ENCODE measurements around the gene DOCK7. TPM values are rescaled to one million over a fixed set of nuclear protein-coding genes. Genes with fewer than 3 reads are reported as not detected.
"Not testable (repeated sequence)": the region's sequence is repeated elsewhere in the genome, so short reads cannot be mapped to it uniquely, and the experiment has no call there.

Gene DOCK7
- total and polyA plus RNA-seq, 2 of the 13 experiments (the other 11 are each of a cell fraction or from before 2014, with no cell fraction given): 45.7 to 67.2 TPM

DNA sequence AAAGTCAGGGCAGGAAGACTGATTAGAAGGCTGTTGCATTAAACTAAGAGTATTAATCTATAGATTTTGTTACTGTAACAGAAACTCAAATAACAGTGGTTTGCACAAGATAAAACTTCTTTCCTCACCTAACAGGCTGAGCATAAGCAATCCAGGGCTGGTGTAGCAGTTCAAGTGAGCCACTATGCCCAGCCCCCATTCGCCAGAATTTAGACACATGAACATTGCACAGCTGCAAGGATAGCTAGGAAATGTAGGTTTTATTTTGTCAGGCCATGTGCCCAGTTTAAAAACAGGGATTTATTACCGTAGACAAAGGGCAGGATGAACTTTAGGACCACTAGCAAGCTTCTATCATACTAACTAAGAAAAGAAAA is 19.5 kb upstream of the DOCK7 start (continued):
- TF ChIP-seq SMC3 (IDR thresholded peaks at IDR 0.05; ENCODE audit: low read length): no peak
- TF ChIP-seq ZMYM2 (CRISPR knock-in tag; IDR thresholded peaks at IDR 0.05): no peak
- TF ChIP-seq ZSCAN25 (CRISPR knock-in tag; IDR thresholded peaks at IDR 0.05): no peak

DNA sequence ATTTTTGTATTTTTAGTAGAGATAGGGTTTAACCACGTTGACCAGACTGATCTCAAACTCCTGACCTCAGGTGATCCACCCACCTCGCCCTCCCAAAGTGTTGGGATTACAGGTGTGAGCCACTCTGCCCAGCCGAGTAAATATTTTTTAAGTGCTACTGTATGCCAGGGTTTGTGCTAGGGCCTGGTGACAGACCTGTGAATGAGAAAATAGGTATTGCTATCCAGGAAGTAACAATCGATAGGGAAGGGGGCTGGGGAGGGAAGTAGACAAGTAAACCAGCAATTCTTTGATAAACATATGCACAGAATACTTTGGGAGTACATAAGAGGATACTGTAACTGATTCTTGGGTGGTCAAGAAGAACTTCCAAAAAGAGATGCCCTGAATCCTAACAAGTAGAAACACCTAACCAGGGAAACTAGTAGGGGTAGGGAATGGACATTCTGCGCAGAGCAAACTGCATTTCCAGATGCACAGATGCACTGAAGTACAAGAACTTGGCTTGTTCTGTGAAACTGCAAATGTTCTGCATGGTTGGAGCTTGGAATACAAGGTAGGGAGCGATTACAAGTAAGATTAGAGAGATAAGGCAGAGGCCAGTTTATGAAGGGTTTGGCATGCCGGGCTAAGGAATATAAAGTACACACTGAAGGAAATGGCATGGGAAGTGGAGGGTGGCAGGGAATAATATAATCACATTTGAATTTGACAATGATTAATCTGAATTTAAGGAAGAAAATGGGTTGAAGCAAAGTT is 19.0 kb upstream of the DOCK7 start:
- Histone ChIP-seq H3K9ac (ENCODE audit: insufficient read depth, low read depth, low read length) (no peak overlapping the region), H3K79me2 (ENCODE audit: insufficient read depth, low read length) (peaks cover 2% of the 10 kb centered on the region), H3K27ac (ENCODE audit: extremely low read length, insufficient read depth, low read length) (no peak overlapping the region), H2AFZ (ENCODE audit: low read length) (no peak overlapping the region), H3K27me3 (ENCODE audit: control insufficient read depth in 1 of 2, insufficient read depth in 2 of 2, low read length in 2 of 2) (no peaks in the 10 kb centered on the region), H3K9me3 (ENCODE audit: low read length) (no peaks in the 10 kb centered on the region), H4K20me1 (ENCODE audit: insufficient read depth, low read length) (no peaks in the 10 kb centered on the region), H3K4me1 (ENCODE audit: insufficient read depth, low read length) (0 out of 2 replicates have a peak, but pooled peaks cover 12% of the 10 kb centered on the region), H3K36me3 (replicated peaks in 1 of 2; ENCODE audit: control insufficient read depth in 1 of 2, insufficient read depth in 2 of 2, low read length in 2 of 2) (peaks cover 3 to 7% of the 10 kb centered on the region in 2 experiments; a peak in 4 of 5 replicates), H3K4me3 (replicated peaks in 1 of 3; ENCODE audit: insufficient read depth in 1 of 3, low read depth in 2 of 3, low read length in 3 of 3) (no peak overlapping the region), H3K4me2 (ENCODE audit: low read depth, low read length) (no peak overlapping the region)
- BruUV-seq (replicated peaks): no TSS peak
- no peak for DNase-seq (ENCODE audit: low spot score)
- WGBS (ENCODE audit: low lambda C conversion rate): 83% methylated on average over 6 of the region's 7 CpGs
- no peak for ATAC-seq
- FAIRE-seq: no peak
- POLR2A ChIA-PET: no interaction called here
- no peak for TF ChIP-seq NCOA1 (CRISPR knock-in tag; IDR thresholded peaks at IDR 0.05)
- TF ChIP-seq ZMYM3 (CRISPR knock-in tag; IDR thresholded peaks at IDR 0.05): no peak
- no peak for TF ChIP-seq TMF1 (CRISPR knock-in tag; IDR thresholded peaks at IDR 0.05; ENCODE audit: low read depth)
- TF ChIP-seq ZNF720 (CRISPR knock-in tag; IDR thresholded peaks at IDR 0.05): no peak
- TF ChIP-seq, protein P1, sequence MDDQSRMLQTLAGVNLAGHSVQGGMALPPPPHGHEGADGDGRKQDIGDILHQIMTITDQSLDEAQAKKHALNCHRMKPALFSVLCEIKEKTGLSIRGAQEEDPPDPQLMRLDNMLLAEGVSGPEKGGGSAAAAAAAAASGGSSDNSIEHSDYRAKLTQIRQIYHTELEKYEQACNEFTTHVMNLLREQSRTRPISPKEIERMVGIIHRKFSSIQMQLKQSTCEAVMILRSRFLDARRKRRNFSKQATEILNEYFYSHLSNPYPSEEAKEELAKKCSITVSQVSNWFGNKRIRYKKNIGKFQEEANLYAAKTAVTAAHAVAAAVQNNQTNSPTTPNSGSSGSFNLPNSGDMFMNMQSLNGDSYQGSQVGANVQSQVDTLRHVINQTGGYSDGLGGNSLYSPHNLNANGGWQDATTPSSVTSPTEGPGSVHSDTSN (CRISPR knock-in tag; IDR thresholded peaks at IDR 0.05; ENCODE audit: borderline replicate concordance): no peak
- no peak for TF ChIP-seq ZNF296 (CRISPR knock-in tag; conservative IDR thresholded peaks at IDR 0.05)
- TF ChIP-seq SRSF4 (IDR thresholded peaks at IDR 0.05; ENCODE audit: low read depth, low read length, poor library complexity, severe bottlenecking): no peak
- intact Hi-C loops (cut with micrococcal nuclease; ENCODE audit: unreplicated experiment): no loop called here
- CTCF ChIA-PET (ENCODE audit: low intra/inter-chr PET ratio, low total read pairs): no interaction called here
- in situ Hi-C loops (cut with HindIII; ENCODE audit: extremely low pct_ligation_motif_present, low pct_unique_long_range_greater_than_20kb): no loop called here

DNA sequence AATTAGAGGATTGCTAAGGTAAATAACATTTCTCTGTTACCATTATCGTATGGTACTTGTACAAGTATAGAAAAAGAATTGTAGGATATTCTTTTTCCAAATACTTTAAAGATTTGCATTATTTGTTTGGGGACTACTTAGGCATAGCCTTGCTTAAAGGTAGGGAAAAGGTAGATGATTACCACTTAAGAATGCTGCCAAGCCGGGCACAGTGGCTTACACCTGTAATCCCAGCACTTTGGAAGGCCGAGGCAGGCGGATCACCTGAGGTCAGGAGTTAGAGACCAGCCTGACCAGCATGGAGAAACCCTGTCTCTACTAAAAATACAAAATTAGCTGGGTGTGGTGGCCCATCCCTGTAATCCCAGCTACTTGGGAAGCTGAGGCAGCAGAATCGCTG is 10.0 kb upstream of the DOCK7 start:
- 90% methylated on average over 5 of the region's 5 CpGs for WGBS (ENCODE audit: low lambda C conversion rate)

More for the DNA sequence above, 10.0 kb upstream of the DOCK7 start:
- FAIRE-seq; DNase-seq (ENCODE audit: low spot score); BruUV-seq (replicated peaks); CTCF ChIA-PET (ENCODE audit: low intra/inter-chr PET ratio, low total read pairs); H4K20me1 ChIP-seq (ENCODE audit: insufficient read depth, low read length); H3K4me2 ChIP-seq (ENCODE audit: low read depth, low read length); H2AFZ ChIP-seq (ENCODE audit: low read length); in situ Hi-C loops (cut with HindIII; ENCODE audit: extremely low pct_ligation_motif_present, low pct_unique_long_range_greater_than_20kb); H3K79me2 ChIP-seq (ENCODE audit: insufficient read depth, low read length); H3K36me3 ChIP-seq (replicated peaks in 1 of 2; ENCODE audit: control insufficient read depth in 1 of 2, insufficient read depth in 2 of 2, low read length in 2 of 2); H3K9me3 ChIP-seq (ENCODE audit: low read length); H3K27me3 ChIP-seq (ENCODE audit: control insufficient read depth in 1 of 2, insufficient read depth in 2 of 2, low read length in 2 of 2); H3K4me3 ChIP-seq (replicated peaks in 1 of 3; ENCODE audit: insufficient read depth in 1 of 3, low read depth in 2 of 3, low read length in 3 of 3); H3K9ac ChIP-seq (ENCODE audit: insufficient read depth, low read depth, low read length); intact Hi-C loops (cut with micrococcal nuclease; ENCODE audit: unreplicated experiment); ATAC-seq; H3K27ac ChIP-seq (ENCODE audit: extremely low read length, insufficient read depth, low read length): not testable (repeated sequence)
- POLR2A ChIA-PET: interaction anchor here (1.1 kb wide), 1 partner anchor 8 kb away, joined by 3 read pairs; no protein-coding TSS in a partner anchor
- peaks cover 20% of the 10 kb centered on the region for H3K4me1 ChIP-seq (ENCODE audit: insufficient read depth, low read length)

Data from HepG2 (cell line).